OCI-LY7 (cell line): ENCODE data around the gene PCDHGA5. TPM values are rescaled to one million over a fixed set of nuclear protein-coding genes. Genes with fewer than 3 reads are reported as not detected.
A peak's percentile ranks its signal among the peaks of the same experiment; 100 is the strongest.
"Not testable (repeated sequence)": the region's sequence is repeated elsewhere in the genome, so short reads cannot be mapped to it uniquely, and the experiment has no call there.

Experiments
- BruUV-seq: library from RNA; stranded (reverse); fragments of 400-500 nt; replicated peaks from 2 replicates; lab custom pipeline; 2021; lab: Mats Ljungman, UMichigan
- CTCF ChIA-PET: fragments of 300-600 bp; sonication (Branson Sonifier 250); formaldehyde crosslinking; loops from one replicate; lab custom pipeline; 2022; ENCODE audit warnings: antibody characterized with exemption; ENCODE audit not compliant: unreplicated experiment; lab: Charles Lee
- POLR2A ChIA-PET: fragments of 300-600 bp; sonication (Branson Sonifier 250); formaldehyde crosslinking; loops from one replicate; lab custom pipeline; 2022; ENCODE audit warnings: antibody characterized with exemption; lab: Charles Lee
- DNase-seq: peaks from one replicate; pipeline ENCODE4 v3.0.0-alpha.2; 2015; ENCODE audit warnings: low spot score
- H2AFZ ChIP-seq: fragments of 200-600 bp; sonication (generic), shearing (Covaris generic); 2 replicates; pipeline ENCODE4 v1.6.1; 2014; ENCODE audit warnings: mild to moderate bottlenecking, antibody characterized with exemption, low read length, moderate library complexity
- H3K27ac ChIP-seq: fragments of 200-600 bp; sonication (generic); 2 replicates; pipeline ENCODE4 v1.5.1; 2014; ENCODE audit warnings: mixed run types, low read depth, mild to moderate bottlenecking, moderate library complexity, low read length, inconsistent platforms; ENCODE audit not compliant: poor library complexity, severe bottlenecking
- H3K36me3 ChIP-seq: fragments of 200-600 bp; sonication (generic); 2 replicates; pipeline ENCODE4 v1.6.1; 2014; ENCODE audit warnings: mild to moderate bottlenecking, antibody characterized with exemption, low read length, moderate library complexity, mixed read lengths; ENCODE audit not compliant: insufficient read depth
- H3K4me1 ChIP-seq: fragments of 200-600 bp; sonication (generic); 2 replicates; pipeline ENCODE4 v1.5.1; 2014; ENCODE audit warnings: mild to moderate bottlenecking, low read length; ENCODE audit not compliant: insufficient read depth, poor library complexity, severe bottlenecking
- H3K4me2 ChIP-seq: fragments of 200-600 bp; sonication (generic); 2 replicates; pipeline ENCODE4 v1.6.1; 2014; ENCODE audit warnings: mild to moderate bottlenecking, low read length
- H3K4me3 ChIP-seq: fragments of 200-600 bp; sonication (generic); 2 replicates; pipeline ENCODE4 v1.5.1; 2014; ENCODE audit warnings: mild to moderate bottlenecking, low read depth, low read length; ENCODE audit not compliant: poor library complexity, severe bottlenecking
- H3K79me2 ChIP-seq: fragments of 200-600 bp; sonication (generic); 2 replicates; pipeline ENCODE4 v1.6.1; 2016; ENCODE audit warnings: low read depth, mild to moderate bottlenecking, low read length, moderate library complexity, mixed read lengths; ENCODE audit not compliant: insufficient read depth
- H3K9me2 ChIP-seq: fragments of 200-600 bp; sonication (generic); 2 replicates; pipeline ENCODE4 v1.6.1; 2016; ENCODE audit warnings: mild to moderate bottlenecking, low read length, mixed read lengths; ENCODE audit not compliant: insufficient read depth
- H3K9me3 ChIP-seq: fragments of 200-600 bp; sonication (generic); 2 replicates; pipeline ENCODE4 v1.6.1; 2014; ENCODE audit warnings: mild to moderate bottlenecking, mixed run types, low read length, mixed read lengths
- H4K20me1 ChIP-seq: fragments of 200-600 bp; sonication (generic); 2 replicates; pipeline ENCODE4 v1.6.1; 2014; ENCODE audit warnings: mild to moderate bottlenecking, antibody characterized with exemption, low read length, moderate library complexity, mixed read lengths; ENCODE audit not compliant: insufficient read depth
- CTCF ChIP-seq: fragments of 200-600 bp; sonication (generic); conservative IDR thresholded peaks from 2 replicates; pipeline ENCODE4 v1.5.1; 2014; ENCODE audit warnings: mild to moderate bottlenecking, antibody characterized with exemption, low read length, moderate library complexity, mixed read lengths
- EZH2phosphoT487 ChIP-seq: fragments of 200-600 bp; sonication (generic); IDR thresholded peaks from 2 replicates; pipeline ENCODE4 v1.6.1; 2018; ENCODE audit warnings: low read depth, borderline replicate concordance, mild to moderate bottlenecking, mixed run types, antibody characterized with exemption, low read length, moderate library complexity, mixed read lengths
- intact Hi-C: fragments of 100-400 bp; cut with micrococcal nuclease; formaldehyde crosslinking; loops from one replicate; pipeline ENCODE4 v1.10.0; 2022; ENCODE audit not compliant: unreplicated experiment
- total RNA-seq, 2 experiments: library from RNA; depleted of rRNA in 1 of 2; stranded (reverse); fragments of >200 nt in 1 of 2; shearing (Covaris generic) in 1 of 2; gene quantifications; 2 replicates each; pipeline ENCODE4 v1.2.3, GENCODE V29; 2014 to 2022

PCDHGA5 gene
- total RNA-seq, 2 experiments from 2014 or later = 4.9 to 5.2 TPM

GRCh38 chr5:141343242-141343952 is 20.6 kb upstream of the PCDHGA5 start, which contains the start of gene PCDHGA3:
Gene PCDHGA3 (plus strand): TSS chr5:141343829. CDS start chr5:141344034, 205 bp downstream.
- DNase-seq = peak; percentile 17
- Histone ChIP-seq H3K4me3 (no peak within 1 kb of the TSS), H3K9me2 (no peaks in the 10 kb centered on the region), H3K4me2 (no peak within 1 kb of the TSS), H3K27ac (no peak within 1 kb of the TSS), H3K4me1 (no peaks in the 10 kb centered on the region), H3K9me3 (no peaks in the 10 kb centered on the region), H3K79me2 (no peaks in the 10 kb centered on the region), H2AFZ (no peak within 1 kb of the TSS), H4K20me1 (no peaks in the 10 kb centered on the region), H3K36me3 (no peaks in the 10 kb centered on the region)
- ChIA-PET POLR2A (interaction anchor here (0.7 to 1.4 kb wide), 2 partner anchors 32 to 37 kb away, joined by 3 read pairs; no protein-coding TSS in a partner anchor), CTCF (interaction anchor here (1.3 kb wide), 1 partner anchor 23 kb away, joined by 3 read pairs; the partner anchor contains the start of gene TAF7)
- intact Hi-C loops = no loop called here
- BruUV-seq = no TSS peak
- TF ChIP-seq EZH2phosphoT487 = no peak
- peak; percentile 62 for TF ChIP-seq CTCF

GRCh38 chr5:141343953-141344463 is 20.0 kb upstream of the PCDHGA5 start:
- H4K20me1 ChIP-seq = no peaks in the 10 kb centered on the region
- POLR2A ChIA-PET = no interaction called here
- no peaks in the 10 kb centered on the region for H3K9me3 ChIP-seq
- no peak overlapping the region for H3K27ac ChIP-seq
- H3K9me2 ChIP-seq = no peaks in the 10 kb centered on the region
- H3K79me2 ChIP-seq = no peaks in the 10 kb centered on the region
- intact Hi-C loops = no loop called here
- H2AFZ ChIP-seq = no peak overlapping the region
- BruUV-seq = no TSS peak
- H3K4me2 ChIP-seq = no peak overlapping the region
- H3K4me1 ChIP-seq = no peaks in the 10 kb centered on the region
- no peaks in the 10 kb centered on the region for H3K36me3 ChIP-seq
- H3K4me3 ChIP-seq = no peak overlapping the region
- no peak for TF ChIP-seq EZH2phosphoT487
- no peak; the same call in 1 of the 2 replicates for TF ChIP-seq CTCF
- no peak for DNase-seq
- CTCF ChIA-PET = no interaction called here

- no peaks in the 10 kb centered on the region for H3K36me3 ChIP-seq
- TF ChIP-seq EZH2phosphoT487 (no peak), CTCF (peak; percentile 53)
- H3K9me3 ChIP-seq = no peaks in the 10 kb centered on the region
- no peak overlapping the region for H2AFZ ChIP-seq
- H4K20me1 ChIP-seq = no peaks in the 10 kb centered on the region
- DNase-seq = no peak
- no peak overlapping the region for H3K4me2 ChIP-seq
- H3K4me1 ChIP-seq = no peaks in the 10 kb centered on the region
- no TSS peak for BruUV-seq
- H3K9me2 ChIP-seq = no peaks in the 10 kb centered on the region
- no peaks in the 10 kb centered on the region for H3K79me2 ChIP-seq
- CTCF ChIA-PET = no interaction called here
- POLR2A ChIA-PET = no interaction called here
- H3K4me3 ChIP-seq = no peak overlapping the region
- intact Hi-C loops = no loop called here
- no peak overlapping the region for H3K27ac ChIP-seq
These were observed 18.6 kb upstream of the PCDHGA5 start for GRCh38 chr5:141345327-141345726.

GRCh38 chr5:141346017-141346416 is 17.9 kb upstream of the PCDHGA5 start:
- H3K9me2 ChIP-seq, H3K4me3 ChIP-seq, H3K4me1 ChIP-seq, H3K9me3 ChIP-seq, CTCF ChIA-PET, H4K20me1 ChIP-seq, H2AFZ ChIP-seq, H3K79me2 ChIP-seq, DNase-seq, intact Hi-C loops, H3K27ac ChIP-seq, H3K4me2 ChIP-seq, BruUV-seq, H3K36me3 ChIP-seq: not testable (repeated sequence)
- POLR2A ChIA-PET = interaction anchor here (2.0 kb wide), 1 partner anchor 26 kb away, joined by 8 read pairs; no protein-coding TSS in a partner anchor
